ENCODE results near the gene PERP.

Gene PERP

GRCh38 chr6:138113588-138114210, 6.5 kb upstream of the PERP start:
- no peak overlapping the region for H3K4me3 ChIP-seq (replicated peaks in 1 of 2; ENCODE audit: low read depth in 2 of 2, low read length in 2 of 2)
- no peak for DNase-seq (ENCODE audit: low read depth in 2 of 2)
- no peak for TF ChIP-seq CTCF (IDR thresholded peaks at IDR 0.05; ENCODE audit: low read depth, low read length)

- no peak for TF ChIP-seq CTCF (IDR thresholded peaks at IDR 0.05; ENCODE audit: low read depth, low read length)
- H3K4me3 ChIP-seq (replicated peaks in 1 of 2; ENCODE audit: low read depth in 2 of 2, low read length in 2 of 2), result no peak overlapping the region
- DNase-seq (ENCODE audit: low read depth in 2 of 2), result no peak
These were observed 3.0 kb upstream of the PERP start for GRCh38 chr6:138110229-138110628.

GRCh38 chr6:138109042-138109997, 2.1 kb upstream of the PERP start:
- DNase-seq (ENCODE audit: low read depth in 2 of 2), result peak; percentile 80 to 87
- TF ChIP-seq CTCF (IDR thresholded peaks at IDR 0.05; ENCODE audit: low read depth, low read length), result peak; percentile 92
- no peak overlapping the region for H3K4me3 ChIP-seq (replicated peaks in 1 of 2; ENCODE audit: low read depth in 2 of 2, low read length in 2 of 2)

- H3K4me3 ChIP-seq (replicated peaks in 1 of 2; ENCODE audit: low read depth in 2 of 2, low read length in 2 of 2), result peak overlapping the region; percentile 53 to 77
- TF ChIP-seq CTCF (IDR thresholded peaks at IDR 0.05; ENCODE audit: low read depth, low read length), result no peak
- no peak for DNase-seq (ENCODE audit: low read depth in 2 of 2)
These were observed 753 bp upstream of the PERP start for GRCh38 chr6:138107752-138108592.

GRCh38 chr6:138106665-138107077, 548 bp downstream of the PERP start:
- DNase-seq (ENCODE audit: low read depth in 2 of 2), result no peak
- H3K4me3 ChIP-seq (replicated peaks in 1 of 2; ENCODE audit: low read depth in 2 of 2, low read length in 2 of 2), result peak overlapping the region; percentile 66 to 77
- TF ChIP-seq CTCF (IDR thresholded peaks at IDR 0.05; ENCODE audit: low read depth, low read length), result no peak

- peak overlapping the region; percentile 3 to 77 for H3K4me3 ChIP-seq (replicated peaks in 1 of 2; ENCODE audit: low read depth in 2 of 2, low read length in 2 of 2)
- TF ChIP-seq CTCF (IDR thresholded peaks at IDR 0.05; ENCODE audit: low read depth, low read length), result no peak
- DNase-seq (ENCODE audit: low read depth in 2 of 2), result peak in 1 of 2 donors; percentile 13
These were observed 1.1 kb downstream of the PERP start for GRCh38 chr6:138105880-138106664.

All from cardiac fibroblast (primary cell).